ENCODE measurements around the gene MTHFD1L. TPM values are rescaled to one million over a fixed set of nuclear protein-coding genes. Genes with fewer than 3 reads are reported as not detected.
A peak's percentile ranks its signal among the peaks of the same experiment; 100 is the strongest.

The MTHFD1L gene
- total and polyA plus RNA-seq, 2 of the 4 experiments (the other 2 are of a cell fraction) = 43.5 to 53.2 TPM

GRCh38 chr6:151143806-151144205 lies 278.3 kb downstream of the MTHFD1L start:
- in situ Hi-C loops (cut with MboI; ENCODE audit: low sequenced_read_pairs) = no loop called here
- H3K4ac ChIP-seq (ENCODE audit: low read depth, low read length) = no peak overlapping the region

More at GRCh38 chr6:151143806-151144205, 278.3 kb downstream of the MTHFD1L start:
- H3K4me3 ChIP-seq (ENCODE audit: insufficient read depth, low read depth, low read length) = no peak overlapping the region
- H2AK5ac ChIP-seq (ENCODE audit: low read depth, low read length) = no peak overlapping the region
- no peak overlapping the region for H2AK9ac ChIP-seq (replicated peaks; ENCODE audit: low read depth, low read length, poor library complexity)
- ATAC-seq (ENCODE audit: low read depth) (no peak), DNase-seq (no peak)
- H4K20me1 ChIP-seq (ENCODE audit: insufficient read depth, low read length) = no peaks in the 10 kb centered on the region
- no peak overlapping the region for H3K27ac ChIP-seq (ENCODE audit: insufficient read depth, low read length)
- no peak for TF ChIP-seq NFE2L2 (IDR thresholded peaks at IDR 0.05; ENCODE audit: low read depth, low read length)
- no peak for TF ChIP-seq CHD1 (IDR thresholded peaks at IDR 0.05; ENCODE audit: low read depth, low read length)
- no peak for TF ChIP-seq MAFK (IDR thresholded peaks at IDR 0.05; ENCODE audit: low read depth, low read length)
- no peak for TF ChIP-seq POLR2A (IDR thresholded peaks at IDR 0.05; ENCODE audit: low read depth, low read length)
- TF ChIP-seq USF2 (IDR thresholded peaks at IDR 0.05; ENCODE audit: low read depth, low read length) = no peak
- no peak for TF ChIP-seq CEBPB (IDR thresholded peaks at IDR 0.05; ENCODE audit: low read depth, low read length)
- no peak for TF ChIP-seq BHLHE40 (IDR thresholded peaks at IDR 0.05; ENCODE audit: low read depth, low read length)
- TF ChIP-seq RAD21 (IDR thresholded peaks at IDR 0.05; ENCODE audit: low read length) = no peak
- TF ChIP-seq RCOR1 (IDR thresholded peaks at IDR 0.05; ENCODE audit: insufficient replicate concordance, low read length) = no peak
- no peak for TF ChIP-seq FOS (IDR thresholded peaks at IDR 0.05; ENCODE audit: low read depth, low read length)
- no peak for TF ChIP-seq RFX5 (IDR thresholded peaks at IDR 0.05; ENCODE audit: low read depth, low read length)
- TF ChIP-seq MAZ (IDR thresholded peaks at IDR 0.05; ENCODE audit: borderline replicate concordance, low read depth, low read length) = no peak
- no peak for TF ChIP-seq ELK1 (IDR thresholded peaks at IDR 0.05; ENCODE audit: borderline replicate concordance, low read depth, low read length)
- TF ChIP-seq SMC3 (IDR thresholded peaks at IDR 0.05; ENCODE audit: low read depth, low read length) = no peak
- no peak for TF ChIP-seq CTCF (conservative IDR thresholded peaks at IDR 0.05; ENCODE audit: low read depth, low read length)
- TF ChIP-seq MXI1 (IDR thresholded peaks at IDR 0.05; ENCODE audit: borderline replicate concordance, low read depth, low read length) = no peak
- no peaks in the 10 kb centered on the region for H3K4me1 ChIP-seq (ENCODE audit: control insufficient read depth, insufficient read depth, low read length)
- H2AFZ ChIP-seq (replicated peaks; ENCODE audit: low read length, poor library complexity) = peak overlapping the region; percentile 65
- H3K56ac ChIP-seq (ENCODE audit: extremely low read depth, insufficient read depth, low read length) = no peak overlapping the region
- intact Hi-C loops (cut with micrococcal nuclease) = no loop called here
- peaks cover 2% of the 10 kb centered on the region; the same call in 1 of the 2 replicates for H3K27me3 ChIP-seq (ENCODE audit: control insufficient read depth, insufficient read depth, low read length)
- H3K79me1 ChIP-seq (ENCODE audit: low read depth in 1 of 2, low read length in 2 of 2) = no peaks in the 10 kb centered on the region
- CTCF ChIA-PET = interaction anchor here (1.4 kb wide), 1 partner anchor 180 kb away, joined by 3 read pairs; no protein-coding TSS in a partner anchor
- no peak overlapping the region for H3K9ac ChIP-seq (ENCODE audit: low read depth, low read length)
- no peak overlapping the region for H3K18ac ChIP-seq (ENCODE audit: low read depth, low read length)
- no TSS peak for BruUV-seq (replicated peaks)
- POLR2A ChIA-PET (ENCODE audit: unreplicated experiment) = no interaction called here
- no peak overlapping the region for H2BK20ac ChIP-seq (ENCODE audit: low read depth, low read length)
- no peaks in the 10 kb centered on the region for H3K36me3 ChIP-seq (ENCODE audit: control insufficient read depth, insufficient read depth, low read length)
- H4K5ac ChIP-seq (ENCODE audit: low read depth, low read length) = no peak overlapping the region
- H4K91ac ChIP-seq (ENCODE audit: insufficient read depth, low read depth, low read length) = no peak overlapping the region
- no peak overlapping the region for H4K8ac ChIP-seq (ENCODE audit: low read depth in 2 of 2, low read length in 2 of 2)
- H3K14ac ChIP-seq (replicated peaks; ENCODE audit: low read depth, low read length) = no peak overlapping the region
- H3K9me1 ChIP-seq (ENCODE audit: insufficient read depth, low read length) = no peaks in the 10 kb centered on the region
- no peak overlapping the region for H2BK5ac ChIP-seq (ENCODE audit: low read depth, low read length, poor library complexity, severe bottlenecking)
- no peak overlapping the region for H3K23ac ChIP-seq (ENCODE audit: low read depth, low read length)
- dilution Hi-C loops (cut with HindIII; ENCODE audit: low sequenced_read_pairs, unreplicated experiment) = no loop called here
- H2BK120ac ChIP-seq (ENCODE audit: low read depth, low read length) = no peak overlapping the region
- H3K4me2 ChIP-seq (ENCODE audit: low read depth, low read length) = no peak overlapping the region
- 60% methylated on average over 3 of the region's 6 CpGs; no CpG with 5 or more reads in 1 of the 2 experiments for WGBS, 2 experiments (ENCODE audit: extremely low coverage in 2 of 2, insufficient read length in 1 of 2)
- no peak overlapping the region for H2BK15ac ChIP-seq (ENCODE audit: low read depth, low read length)
- 0 out of 2 replicates have a peak, but pooled peaks cover 2% of the 10 kb centered on the region for H3K9me3 ChIP-seq (ENCODE audit: control insufficient read depth, insufficient read depth, low read length)
